NCI-H446 treated with DMSO at 0.1 percent for 48 hours (cell line): ENCODE measurements around the gene OR10A7.
"Not testable (repeated sequence)": the region's sequence is repeated elsewhere in the genome, so short reads cannot be mapped to it uniquely, and the experiment has no call there.

Experiments
- DNase-seq: peaks from one replicate; lab custom pipeline; 2025; lab: John Stamatoyannopoulos, UW

OR10A7 gene, protein sequence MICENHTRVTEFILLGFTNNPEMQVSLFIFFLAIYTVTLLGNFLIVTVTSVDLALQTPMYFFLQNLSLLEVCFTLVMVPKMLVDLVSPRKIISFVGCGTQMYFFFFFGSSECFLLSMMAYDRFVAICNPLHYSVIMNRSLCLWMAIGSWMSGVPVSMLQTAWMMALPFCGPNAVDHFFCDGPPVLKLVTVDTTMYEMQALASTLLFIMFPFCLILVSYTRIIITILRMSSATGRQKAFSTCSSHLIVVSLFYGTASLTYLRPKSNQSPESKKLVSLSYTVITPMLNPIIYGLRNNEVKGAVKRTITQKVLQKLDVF

DNA sequence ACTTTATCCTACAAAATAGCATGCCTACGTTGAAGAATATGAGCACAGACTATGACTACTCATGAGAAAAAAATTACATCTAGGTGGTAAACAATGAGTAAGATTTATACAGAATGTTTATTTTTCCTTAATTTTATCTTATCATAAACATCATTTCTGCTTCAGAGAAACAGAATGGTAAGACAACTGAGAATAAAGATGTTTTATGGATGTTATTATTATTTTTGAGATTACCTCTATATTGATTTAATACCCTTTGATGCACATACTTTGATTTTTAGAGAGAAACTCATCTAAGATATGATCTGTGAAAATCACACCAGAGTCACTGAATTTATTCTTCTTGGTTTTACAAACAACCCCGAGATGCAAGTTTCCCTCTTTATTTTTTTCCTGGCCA lies at the start of gene OR10A7:
TSS of gene OR10A7 (plus strand) at position 301 of the 400 bp plus-strand sequence. CDS start at position 301, 0 bp downstream.
- DNase-seq, result no peak

DNA sequence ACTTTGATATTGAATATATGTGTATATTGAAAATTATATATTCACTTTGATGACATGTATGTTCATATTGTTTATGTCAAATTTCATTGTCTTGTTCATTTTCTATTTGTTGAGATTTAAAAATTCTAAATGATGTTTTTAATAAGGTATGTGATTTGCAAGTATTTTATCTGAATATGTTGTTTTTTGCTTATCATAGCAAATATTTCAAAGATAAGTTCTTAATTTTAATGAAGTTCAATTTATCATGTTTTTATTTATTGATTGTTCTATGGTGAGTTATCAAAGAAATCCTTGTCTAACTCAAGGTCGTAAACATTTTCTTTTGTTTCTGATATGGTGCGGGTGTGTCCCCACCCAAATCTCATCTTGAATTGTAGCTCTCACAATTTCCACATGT lies 49.4 kb upstream of the OR10A7 start:
- no peak for DNase-seq

DNA sequence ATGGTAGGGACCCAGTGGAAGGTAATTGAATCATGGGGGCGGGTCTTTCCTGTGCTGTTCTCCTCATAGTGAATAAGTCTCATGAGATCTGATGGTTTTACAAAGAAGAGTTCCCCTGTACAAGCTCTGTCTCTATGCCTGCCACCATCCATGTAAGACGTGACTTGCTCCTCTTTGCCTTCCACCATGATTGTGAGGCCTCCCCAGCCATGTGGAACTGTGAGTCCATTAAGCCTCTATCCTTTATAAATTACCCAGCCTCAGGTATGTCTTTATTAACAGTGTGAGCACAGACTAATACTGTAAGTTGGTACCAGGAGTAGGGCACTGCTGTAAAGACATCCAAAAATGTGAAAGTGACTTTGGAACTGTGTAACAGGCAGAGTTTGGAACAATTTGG lies 49.0 kb upstream of the OR10A7 start:
- DNase-seq, result not testable (repeated sequence)

DNA sequence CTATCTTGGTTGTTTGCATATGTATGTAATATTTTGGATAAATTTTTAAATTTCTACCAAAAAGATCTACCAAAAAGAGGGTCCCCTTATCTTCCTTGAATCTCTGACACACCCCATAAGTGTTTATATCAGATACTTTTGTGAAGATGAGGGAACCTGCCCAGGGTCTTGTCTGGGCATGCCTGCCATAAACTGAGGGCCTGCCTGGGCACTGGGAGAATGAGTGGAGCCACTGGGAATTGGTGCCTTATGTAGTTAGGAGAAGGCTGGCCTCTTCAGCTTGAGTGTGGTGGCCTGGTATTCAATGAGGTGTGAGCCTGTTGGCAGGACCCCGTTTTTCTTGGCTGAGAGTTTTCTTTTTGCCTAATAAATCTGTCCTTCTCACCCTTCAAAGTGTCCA lies 48.1 kb upstream of the OR10A7 start:
- DNase-seq, result no peak

DNA sequence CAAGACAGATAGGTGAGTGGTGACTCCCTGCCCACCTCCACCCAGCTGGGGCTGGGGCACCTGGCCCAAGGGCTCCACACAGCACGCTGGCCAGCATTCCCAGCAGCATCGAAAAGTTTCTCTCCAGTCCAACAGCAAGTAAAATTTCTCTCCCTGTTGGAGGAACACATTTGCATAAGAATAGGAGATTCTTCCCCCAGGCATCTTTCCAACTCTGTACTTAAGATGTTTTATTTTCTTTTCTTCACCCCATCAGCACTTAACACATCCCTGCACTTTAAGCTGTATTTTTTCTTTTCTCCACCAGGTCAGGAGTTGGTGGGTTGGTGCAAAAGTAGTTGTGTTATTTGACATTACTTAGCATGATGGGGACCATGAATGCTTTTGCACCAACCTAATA lies 47.4 kb upstream of the OR10A7 start:
- no peak for DNase-seq

DNA sequence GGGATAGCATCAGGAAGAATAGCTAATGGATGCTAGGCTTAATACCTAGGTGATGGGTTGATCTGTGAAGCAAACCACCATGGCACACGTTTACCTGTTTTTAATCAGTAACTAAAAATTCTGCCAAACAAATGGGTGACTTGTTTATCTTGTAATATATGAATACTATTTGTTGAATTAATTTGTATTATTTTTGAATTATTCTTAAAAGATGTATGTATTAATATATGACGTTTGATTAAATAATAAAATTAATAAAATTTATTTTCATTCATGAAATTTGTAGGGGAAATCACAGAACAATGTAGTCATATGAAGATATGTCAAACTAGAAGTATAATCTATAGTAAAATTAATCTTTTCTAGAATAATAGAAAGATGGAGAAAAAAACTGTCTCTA lies 32.3 kb upstream of the OR10A7 start:
- DNase-seq, result no peak

DNA sequence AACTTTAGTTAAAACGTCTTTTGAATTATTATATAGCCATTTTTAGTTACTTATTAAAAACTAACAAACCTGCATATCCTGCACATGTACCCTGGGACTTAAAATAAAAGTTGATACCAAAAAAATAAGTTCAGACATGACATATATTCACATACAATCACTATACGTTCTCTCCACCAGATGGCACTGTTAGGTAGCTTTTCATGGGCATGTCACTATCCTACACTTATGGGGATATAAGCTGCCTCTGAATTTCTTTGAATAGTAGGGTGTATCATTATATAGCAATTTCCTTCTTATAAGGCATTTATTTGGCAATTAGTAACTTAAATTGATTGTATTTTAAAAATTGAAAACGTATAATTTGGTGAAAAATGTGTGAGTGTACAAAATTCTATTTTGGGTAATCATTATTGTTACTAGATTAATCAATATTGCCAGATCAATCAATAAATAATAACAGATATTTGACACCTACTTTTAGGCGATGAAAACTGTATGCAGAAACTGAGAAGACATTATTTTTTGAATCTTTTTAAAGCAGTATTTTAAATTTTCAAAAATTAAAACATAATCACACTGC lies 31.8 kb upstream of the OR10A7 start:
- DNase-seq, result peak; percentile 9

DNA sequence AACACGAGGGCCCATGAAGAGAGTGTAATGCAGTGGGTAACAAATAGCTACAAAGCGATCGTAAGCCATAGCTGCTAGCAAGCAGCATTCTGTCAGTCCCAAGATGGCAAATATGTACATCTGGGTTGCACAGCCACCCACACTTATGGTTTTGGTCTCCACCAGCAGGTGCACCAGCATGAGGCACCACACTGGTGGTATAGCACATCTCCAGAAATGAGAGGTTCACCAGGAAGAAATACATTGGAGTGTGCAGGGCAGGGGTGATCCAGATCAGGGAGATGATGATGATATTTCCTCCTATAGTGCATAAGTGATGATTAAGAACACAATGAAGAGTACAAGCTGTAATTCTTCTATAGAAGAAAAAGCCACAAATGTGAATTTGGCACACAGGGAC lies 26.4 kb upstream of the OR10A7 start:
- DNase-seq, result no peak

DNA sequence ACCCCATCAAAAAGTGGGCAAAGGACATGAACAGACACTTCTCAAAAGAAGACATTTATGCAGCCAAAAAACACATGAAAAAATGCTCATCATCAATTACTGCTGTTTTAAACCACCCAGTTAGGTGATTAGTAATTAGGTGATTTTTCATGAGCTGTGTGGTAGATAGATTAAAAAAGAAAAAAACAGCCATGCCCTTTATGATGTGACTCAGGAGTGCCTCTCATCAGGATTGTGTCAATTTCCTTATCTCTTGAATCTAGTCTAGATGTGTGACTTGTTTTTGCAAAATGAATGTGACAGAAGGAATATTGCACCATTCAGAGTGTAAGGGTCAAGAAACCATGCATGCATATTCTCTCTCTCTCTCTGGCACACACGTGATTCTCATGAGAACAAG lies 5.7 kb downstream of the OR10A7 start:
- no peak for DNase-seq

DNA sequence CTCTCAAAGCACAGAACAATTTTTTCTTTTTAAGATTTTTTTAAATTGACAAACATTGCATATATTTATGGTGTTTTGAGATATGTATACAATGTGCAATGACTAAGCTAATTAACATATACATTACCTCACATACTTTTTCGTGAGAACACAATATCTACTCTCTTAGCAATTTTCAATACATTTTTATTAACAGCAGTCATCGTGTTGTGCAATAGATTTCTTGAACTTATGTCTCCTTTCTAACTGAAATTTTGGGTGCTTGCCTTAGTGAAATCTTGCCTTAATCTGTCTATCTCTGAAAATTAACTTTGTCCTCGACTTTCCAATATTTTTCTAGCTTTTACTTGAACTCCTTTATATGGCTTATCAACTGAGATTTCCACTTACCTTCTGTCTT lies 6.8 kb downstream of the OR10A7 start:
- DNase-seq, result no peak

DNA sequence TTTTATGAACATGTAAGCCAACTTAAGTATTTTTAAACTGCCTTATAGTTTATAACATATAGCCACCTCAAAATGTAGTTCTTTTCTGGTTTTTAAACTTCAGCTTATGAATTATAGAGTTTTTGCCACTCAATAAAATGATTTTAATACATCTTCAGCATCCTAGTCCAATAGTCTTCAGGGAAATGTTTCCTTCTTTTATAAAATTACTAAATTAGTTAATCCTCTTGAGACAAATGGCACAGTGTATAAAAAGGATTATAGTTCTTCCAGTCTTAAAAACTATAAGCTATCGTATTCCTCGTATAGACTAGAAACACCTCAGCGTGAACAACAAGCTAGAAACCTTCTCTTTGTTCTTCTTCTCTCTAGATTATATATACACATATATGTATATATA lies 23.5 kb downstream of the OR10A7 start, which contains the start of gene OR6C74:
TSS of gene OR6C74 (plus strand) at position 301 of the 400 bp plus-strand sequence. CDS start 2,679 bp downstream, outside the sequence.
- DNase-seq, result no peak

DNA sequence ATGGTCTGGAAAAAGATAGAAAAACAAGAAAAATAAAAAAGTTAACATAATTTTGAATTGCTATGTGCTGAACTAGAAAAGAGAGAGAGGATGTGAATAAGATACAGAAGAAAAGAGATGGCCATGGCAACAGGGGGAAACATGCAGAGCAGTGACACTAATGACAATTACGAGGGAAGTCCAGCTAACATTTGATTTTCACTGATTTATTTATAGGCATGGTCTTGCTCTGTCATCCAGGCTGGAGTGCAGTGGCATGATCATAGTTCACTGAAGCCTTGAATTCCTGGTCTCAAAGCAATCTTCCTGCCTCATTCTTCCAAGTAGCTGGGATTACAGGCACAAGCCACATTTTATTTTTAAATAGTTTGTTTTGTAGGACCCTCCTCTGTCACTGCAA lies 25.3 kb downstream of the OR10A7 start:
- DNase-seq, result no peak

DNA sequence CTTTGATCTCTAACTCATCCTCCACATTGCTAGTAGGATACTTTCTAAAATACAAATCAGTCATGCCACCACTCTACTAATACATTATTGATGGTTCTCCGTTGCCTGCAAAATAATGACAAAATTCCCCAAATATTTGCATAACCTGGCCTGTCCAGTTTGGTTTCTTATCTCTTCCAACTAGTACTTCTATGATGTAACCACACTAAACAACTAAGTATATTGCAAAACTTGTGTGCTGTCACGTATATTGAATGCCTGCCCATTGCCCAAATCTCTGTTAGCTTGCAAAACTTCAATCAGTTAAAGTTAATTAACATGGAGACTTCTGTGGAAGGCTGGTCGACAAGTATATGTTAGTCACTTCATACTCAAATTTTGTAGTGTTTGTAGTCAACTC lies 30.1 kb downstream of the OR10A7 start:
- no peak for DNase-seq

DNA sequence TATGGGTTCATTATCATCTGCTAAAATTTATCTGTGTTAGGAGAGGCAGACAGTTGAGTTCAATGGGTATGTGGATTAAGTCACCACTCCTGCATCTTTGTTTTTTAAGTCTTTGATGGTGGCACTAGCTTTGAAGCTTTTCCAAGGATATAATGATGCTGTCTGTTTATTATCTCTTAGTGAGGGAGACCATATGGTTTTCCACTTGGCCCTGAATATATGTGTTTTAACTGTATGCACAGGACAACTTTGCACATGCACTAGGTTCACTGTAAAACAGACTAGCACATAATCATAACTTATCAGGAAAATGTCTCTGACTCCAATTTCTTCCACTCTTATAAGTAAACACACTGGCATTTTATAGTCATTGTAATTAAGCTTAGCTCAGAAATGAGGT lies 32.5 kb downstream of the OR10A7 start:
- DNase-seq, result no peak

DNA sequence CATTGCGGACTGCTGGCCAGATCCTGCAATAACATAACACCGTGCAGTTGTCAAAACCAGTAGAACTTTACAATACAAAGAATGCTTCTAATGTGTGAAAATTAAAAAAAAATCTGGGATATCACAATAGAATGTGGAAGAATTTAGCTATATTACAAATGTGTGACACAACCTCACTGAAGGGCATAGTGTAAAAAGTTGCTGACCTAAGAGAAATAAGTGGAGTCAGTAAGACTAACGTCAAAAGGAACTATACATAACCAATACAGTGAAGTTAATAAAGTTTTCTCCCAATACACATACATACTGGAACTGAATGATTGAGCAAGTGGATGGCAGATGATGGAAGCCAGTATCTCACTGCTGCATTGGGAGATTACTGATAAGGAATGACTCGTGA lies 36.0 kb downstream of the OR10A7 start:
- DNase-seq, result no peak

DNA sequence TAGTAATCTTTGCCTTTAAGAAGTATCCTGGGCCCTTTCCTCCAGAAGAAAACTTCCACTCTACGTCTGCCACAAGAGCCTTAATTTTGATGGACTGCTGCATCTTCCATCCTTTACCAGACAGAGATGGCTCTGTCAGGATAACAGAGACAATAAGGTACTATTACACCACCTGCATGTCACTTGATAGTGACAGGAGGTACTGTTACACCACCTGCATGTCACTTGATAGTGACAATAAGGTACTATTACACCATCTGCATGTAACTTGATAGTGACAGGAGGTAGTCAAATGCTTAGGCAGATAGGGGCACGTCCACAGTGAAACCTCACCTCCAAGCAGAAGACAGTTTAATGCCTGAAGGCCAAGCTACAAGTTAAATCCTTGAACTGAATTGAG lies 37.5 kb downstream of the OR10A7 start:
- DNase-seq, result no peak
